GM18861 (cell line): ENCODE measurements around the gene AQP6.

Source experiments
- ATAC-seq: cut with Tn5 transposase; IDR thresholded peaks from one replicate; pipeline ENCODE4 v1.9.1; 2021; ENCODE audit not compliant: unreplicated experiment

Gene AQP6

GRCh38 chr12:50026691-50027090, 53.9 kb downstream of the AQP6 start:
- ATAC-seq: no peak
